CD4-positive, alpha-beta T cell treated with Interleukin-21 for 1 hour (primary cell): ENCODE measurements around the gene EPAS1.

Experiments used
- DNase-seq: peaks from one replicate; pipeline ENCODE4 v3.0.0-alpha.2; 2020

Gene EPAS1

DNA sequence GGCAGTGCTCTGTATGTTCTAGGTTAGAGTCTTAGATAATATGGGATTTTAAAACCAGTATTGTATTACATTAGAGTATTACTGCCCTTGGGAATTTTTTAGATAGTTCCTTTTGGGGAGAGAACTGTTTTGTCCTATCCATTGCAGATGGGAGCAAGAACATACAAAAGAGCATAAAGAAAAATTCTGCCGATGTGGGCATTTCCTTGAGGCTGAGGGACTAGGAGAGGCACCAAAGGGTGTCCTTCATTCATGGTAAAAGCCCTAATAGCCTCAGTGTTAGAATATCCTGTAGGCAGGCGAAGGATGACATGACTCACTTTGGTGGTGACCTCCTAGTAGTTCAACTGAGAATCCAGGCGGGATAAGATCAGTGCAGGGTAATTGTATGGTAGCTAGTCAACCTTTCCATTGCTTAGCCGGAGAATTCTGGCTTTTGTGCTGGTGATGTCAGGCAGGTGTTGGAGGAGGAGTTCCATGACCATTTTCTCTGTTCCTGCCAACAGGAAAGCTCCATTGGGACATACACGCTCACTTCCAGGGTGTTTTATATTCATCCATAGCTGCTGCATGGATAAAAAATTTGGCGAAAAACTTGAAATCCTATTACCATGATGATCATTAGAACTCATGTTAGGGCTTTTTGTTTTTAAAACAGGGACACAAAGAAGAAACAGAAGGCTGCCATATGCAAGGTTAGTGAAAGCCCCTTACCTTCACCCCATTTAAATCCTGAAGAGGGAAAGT, 28.1 kb downstream of the EPAS1 start:
- no peak for DNase-seq

DNA sequence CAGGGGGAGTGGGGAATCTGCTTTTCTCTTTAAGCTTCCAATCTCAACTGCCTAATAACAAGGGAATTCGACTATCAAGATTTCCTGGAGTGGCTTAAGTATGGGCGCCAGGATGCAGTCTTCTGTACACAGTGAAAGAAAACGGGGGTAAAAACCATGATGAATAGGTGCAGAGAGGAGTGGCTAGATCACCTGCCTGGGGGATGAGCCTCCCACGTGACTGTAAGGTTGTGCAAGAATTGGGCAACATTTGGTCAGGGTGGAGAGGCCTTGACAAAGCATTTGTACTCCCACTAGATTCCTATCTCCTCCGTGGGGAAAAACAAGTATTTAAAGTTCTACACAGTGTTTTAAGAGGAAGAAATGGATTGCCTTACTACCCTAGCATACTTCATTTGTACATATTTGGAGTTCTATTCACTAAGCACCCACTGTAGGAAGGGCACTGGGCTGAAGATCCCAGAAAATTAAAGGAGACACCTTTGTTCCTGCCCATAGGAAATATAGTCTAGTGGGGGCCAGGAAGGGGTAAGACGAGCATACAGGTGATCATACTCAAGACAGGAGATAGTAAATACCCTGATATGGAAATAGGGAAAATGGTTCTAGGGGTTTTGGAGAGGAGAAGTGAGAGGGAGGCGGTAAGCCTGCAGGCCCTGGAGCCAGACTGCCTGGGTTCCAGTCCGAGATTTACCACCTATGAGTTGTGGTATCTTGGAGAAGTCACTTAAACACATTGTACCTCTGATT, 29.2 kb downstream of the EPAS1 start:
- DNase-seq: no peak

DNA sequence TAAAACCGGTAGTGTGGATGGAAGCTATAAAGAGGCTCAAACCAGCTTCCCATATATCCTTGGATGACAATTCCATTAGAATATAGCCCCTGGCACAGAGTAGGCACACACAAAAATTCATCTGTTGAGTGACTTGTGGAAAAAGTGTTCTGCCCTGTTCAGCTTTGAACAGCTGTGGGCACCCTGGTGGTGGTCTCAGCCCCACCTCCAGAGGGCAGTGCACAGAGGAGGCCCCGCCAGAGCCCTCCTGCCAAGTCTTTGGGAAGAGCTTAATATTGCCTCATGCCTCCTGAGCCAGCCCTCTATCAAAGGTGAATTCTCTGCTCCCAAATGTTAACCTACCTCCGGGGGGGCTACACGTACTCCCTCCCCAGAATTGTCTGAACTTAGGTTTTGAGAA, 30.4 kb downstream of the EPAS1 start:
- DNase-seq: no peak

DNA sequence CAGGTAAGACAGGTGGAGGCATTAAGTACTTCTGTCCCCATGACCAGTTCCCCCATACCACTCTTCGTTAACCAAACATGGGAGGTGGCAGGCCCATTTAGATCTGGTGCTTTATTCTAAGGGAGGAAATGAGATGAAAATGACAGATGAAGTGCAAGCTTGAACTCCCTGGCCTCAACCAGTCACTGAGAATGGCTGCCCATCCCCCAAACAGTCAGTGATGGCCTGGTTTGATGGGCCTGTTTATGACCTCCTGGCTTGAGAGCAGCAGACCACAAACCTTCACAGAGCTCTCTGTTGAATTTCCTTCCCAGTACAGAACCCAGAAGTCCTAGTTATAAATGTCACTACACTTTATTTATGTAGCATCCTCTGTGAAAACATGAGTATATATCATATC, 31.1 kb downstream of the EPAS1 start:
- no peak for DNase-seq

DNA sequence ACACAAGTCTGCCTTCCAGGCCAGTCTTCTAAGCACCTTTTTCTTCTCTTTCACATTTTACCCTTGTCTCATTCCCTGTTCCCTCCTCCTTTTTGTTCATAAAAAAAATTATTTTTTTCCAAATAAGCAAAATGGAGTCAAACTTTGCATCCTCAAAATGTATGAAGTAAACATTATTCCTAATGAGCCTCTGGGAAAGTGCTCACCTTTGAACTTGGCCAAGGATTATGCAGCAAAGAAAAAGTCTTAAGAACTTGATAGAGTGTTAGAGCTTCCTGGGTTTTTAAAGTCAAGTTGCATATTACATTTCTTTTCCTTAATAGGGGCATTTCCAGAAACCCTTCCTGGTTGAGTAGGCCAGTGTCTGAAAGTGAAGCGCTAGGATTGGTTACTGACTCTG, 31.6 kb downstream of the EPAS1 start:
- DNase-seq: no peak

DNA sequence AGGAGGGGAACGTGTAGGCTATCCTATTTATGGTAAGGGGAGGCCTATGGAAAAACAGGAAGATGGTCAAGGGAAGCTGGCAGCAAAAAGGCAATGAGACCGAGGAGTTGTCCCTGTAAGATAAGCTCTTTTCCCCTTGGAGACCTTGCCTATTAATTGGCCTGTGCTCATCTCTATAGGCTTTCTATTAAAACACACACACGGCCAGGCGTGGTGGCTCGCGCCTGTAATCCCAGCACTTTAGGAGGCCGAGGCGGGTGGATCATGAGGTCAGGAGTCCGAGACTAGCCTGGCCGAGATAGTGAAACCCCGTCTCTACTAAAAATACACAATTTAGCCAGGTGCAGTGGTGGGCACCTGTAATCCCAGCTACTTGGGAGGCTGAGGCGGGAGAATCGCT, 32.1 kb downstream of the EPAS1 start:
- no peak for DNase-seq

DNA sequence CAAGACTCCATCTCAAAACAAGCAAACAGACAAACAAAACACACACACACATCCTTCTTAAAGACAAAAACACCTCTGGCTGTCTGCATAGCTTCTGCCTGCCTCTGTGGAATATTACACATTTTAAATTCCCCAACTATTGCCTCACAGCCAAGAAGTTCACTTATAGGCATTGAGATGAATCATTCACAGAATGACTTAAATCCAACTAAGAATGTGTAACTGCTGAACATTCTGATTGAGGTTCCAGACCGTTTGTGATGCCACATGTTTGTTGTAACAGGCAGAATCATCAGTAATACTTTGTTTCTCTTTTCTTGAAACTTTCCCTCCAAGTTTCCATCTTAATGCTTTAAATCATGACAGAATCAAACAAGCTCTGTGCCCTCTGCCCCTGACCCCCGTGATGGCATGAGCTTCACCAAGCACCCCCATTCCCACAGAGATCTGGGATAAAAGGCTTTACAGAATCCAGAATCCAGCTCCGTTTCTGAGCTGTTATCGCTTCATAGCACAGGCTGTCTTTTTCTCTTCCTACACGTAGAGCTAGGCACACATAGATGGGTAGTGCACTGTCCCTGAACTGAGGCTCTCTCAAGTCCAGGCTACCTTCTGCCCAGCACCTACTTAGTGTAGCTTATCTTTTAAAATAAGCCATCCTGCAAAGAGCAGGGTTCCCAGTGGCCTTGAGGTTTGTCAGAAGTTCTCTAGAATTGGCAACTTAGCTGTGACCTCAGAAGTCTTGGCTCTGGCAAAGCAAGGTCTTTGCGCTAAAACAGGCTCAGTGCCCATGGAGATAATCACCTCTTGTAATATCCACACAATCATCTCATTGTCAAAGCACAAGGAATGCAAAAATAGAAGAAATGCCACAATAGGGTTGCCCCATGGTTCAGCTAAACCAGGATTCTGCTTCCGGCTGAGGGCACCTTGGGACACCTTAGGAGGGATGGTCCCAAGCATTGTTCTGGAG, 32.9 kb downstream of the EPAS1 start:
- DNase-seq: no peak

DNA sequence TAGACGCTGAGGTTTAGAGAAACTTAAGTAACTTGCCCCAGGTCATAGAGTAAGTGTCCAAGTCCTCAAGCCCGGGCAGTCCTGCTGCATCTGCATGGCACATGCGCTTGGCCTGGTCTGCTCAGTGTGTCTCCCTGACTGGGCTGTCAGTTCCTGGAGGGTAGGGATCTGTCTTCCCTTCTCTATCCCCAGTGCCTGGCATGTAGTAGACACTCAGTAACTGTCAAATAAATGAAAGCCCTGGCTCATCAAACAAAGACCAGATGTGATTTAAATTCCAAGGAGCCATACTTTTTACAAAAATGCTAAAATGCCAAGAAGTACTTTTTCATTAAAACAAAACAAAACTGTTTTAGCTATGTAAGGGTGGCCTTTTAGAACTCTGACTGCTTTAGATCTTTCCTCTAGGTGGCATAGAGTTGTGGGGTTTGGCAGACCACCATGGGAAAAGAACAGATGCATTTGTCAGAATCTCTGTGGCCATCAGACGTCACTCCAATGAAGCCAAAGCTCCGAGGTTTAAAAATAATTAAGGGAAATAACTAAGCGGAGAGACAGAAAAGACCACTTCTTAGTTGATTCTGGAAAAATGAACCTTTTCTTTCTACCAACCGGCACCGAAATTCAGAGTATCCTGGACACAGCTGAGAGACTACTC, 34.0 kb downstream of the EPAS1 start:
- DNase-seq: no peak

DNA sequence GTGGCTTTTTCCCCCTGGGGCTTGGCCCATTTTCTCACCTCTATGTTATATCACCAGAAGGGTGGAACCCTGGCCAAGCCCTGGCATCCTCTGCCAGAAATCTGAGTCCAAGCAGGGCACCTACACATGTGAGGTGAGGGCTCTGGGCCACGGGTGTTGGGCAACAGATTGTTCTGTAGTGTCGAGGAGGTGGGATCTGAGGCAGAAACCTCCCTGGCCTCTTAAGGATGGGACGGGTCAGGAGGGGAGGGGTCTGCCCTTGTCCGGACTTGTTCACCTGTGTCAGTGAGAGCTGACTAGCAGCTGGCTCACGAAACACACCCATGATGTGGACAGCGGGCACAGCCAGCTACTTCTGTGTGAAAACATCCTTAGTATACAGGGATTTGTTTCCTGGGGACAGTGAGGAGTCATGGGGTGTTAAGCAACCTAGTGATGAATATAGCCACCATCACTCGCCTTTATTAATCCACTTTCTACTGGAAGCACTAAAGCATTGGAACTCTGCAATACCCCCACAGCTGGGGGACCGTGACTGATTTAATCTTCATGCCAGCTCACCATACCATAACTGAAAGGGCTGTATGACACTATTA, 35.6 kb downstream of the EPAS1 start:
- no peak for DNase-seq

DNA sequence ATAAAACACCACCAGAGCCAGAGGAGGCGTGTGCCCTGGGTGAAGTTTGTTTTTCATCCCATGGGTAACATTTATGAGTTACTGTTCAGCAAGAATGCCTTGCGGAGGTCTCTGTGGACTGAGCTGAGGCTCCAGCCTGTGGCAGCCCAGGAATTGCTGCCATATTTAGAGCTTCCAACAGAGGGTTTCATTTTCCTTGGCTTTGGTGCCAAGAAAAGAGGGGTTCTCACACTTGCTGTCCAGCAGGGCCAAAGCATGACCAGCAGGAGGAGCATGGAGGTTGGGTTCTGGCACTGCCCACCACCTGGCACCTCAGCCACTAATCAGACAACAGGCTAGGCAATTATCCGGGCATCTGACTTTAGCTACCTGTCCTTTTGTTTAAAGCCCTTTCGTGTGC, 36.7 kb downstream of the EPAS1 start:
- no peak for DNase-seq

DNA sequence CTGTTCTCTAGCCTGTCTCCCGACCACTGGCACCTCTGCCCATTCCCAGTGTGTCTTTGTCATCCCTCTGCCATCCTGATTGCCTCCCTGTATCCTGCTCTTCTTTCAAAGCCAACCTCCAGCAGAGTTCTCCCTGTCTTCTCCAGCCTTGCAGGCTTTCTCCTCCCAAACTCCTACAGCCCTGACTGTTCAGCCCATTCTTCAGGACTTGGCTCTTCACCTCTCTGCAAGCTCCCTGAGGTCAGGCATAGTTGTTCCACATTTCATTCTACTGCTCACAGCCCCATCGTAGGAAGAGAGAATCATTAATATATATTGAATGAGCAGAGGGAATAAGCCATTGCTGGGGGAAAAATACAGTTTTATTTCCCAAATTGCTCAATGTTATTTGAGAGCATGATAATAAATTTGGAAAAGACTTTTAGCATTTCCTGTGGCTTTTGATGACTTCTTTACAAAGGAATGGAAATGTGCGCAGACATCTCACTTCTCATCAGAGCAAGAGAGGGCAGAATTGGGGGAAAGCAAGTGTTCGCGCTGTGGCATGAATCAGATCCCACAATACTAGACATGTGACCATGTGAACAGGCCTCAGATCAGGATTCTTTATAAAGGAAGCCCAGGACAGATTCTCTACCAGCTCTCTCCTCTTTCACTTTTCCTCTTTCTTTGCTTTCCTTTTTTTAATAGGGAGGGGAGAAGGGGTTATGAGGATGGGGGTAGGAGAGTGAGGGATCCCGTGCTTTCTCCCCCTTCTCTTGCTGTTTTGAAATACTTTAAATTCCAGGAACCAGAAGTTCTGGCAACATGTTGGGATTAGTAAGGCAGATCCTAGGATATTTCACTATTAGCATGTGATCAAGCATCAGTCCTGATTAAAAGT, 37.4 kb downstream of the EPAS1 start:
- no peak for DNase-seq

DNA sequence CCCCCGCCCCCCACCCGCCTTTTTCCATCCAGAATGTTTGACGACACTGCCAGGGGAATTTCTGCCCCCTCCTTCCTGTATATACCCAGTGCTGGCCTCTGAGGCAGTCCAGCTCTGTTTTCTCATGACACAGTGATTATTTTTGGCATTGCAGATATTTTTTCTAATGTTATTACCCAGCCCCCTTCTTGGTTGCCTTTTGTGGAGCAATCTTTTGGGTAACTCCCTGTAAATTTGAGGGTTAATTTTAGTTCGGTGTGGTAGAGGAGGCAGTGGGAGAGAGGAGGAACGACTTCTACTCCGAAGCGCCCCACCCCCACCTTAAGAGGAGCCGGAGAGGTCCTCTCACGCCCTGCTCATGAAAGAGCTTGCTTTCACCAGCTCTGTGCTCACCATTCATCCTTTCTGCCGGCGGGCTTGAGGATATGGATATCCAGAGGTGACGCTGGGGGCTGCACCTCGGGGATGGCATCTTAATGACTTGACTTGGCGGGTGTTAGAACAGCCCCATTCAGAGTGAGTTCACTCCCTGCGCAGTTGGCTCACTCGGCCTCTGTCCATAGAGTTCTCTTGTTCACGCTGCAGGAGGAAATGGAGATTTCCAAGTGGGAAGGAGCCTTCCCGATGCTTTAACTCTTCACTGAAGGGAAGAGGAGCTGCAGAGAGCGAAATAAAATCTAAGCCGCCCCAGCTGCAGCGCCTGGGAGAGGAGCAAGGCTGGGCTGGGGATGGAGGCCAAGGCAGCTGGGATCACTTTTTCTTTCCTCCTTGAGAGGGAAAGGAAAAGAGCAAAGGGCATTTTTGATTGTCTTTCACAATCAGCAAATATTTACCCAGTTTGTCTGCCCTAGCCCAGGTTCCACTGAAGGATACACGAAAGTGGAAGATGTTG, 38.4 kb downstream of the EPAS1 start:
- DNase-seq: no peak

DNA sequence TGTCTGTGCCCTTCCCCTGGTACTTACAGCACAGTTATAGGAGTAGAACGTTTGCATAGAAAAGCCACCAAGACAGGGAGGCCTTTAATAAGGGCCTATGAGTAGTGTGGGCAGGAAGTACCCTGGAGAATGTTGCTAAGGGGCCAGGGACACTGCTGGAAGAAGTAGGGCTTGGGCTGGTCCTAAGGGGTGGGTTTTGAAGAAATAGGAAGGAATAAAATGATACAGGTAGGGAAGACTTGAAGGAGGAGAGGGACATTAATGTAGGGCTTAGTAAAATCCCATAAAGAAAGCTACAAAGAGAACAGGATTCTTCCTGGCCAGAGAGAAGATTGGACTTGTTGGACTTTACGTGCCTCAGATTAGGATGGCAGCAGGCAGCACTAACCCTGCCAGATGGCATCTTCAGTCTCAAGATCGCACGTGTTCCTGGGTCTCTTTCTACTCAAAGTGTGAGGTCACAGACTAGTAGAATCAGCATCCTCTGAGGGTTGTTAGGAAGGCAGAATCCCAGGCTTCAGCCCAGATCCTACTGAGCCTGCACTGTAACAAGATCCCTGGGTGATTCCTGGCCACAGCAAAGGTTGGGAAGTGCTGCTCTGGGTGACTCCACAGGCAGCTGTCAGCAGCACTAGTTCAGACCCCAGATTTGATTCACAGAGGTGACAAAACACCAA, 39.2 kb downstream of the EPAS1 start:
- no peak for DNase-seq

DNA sequence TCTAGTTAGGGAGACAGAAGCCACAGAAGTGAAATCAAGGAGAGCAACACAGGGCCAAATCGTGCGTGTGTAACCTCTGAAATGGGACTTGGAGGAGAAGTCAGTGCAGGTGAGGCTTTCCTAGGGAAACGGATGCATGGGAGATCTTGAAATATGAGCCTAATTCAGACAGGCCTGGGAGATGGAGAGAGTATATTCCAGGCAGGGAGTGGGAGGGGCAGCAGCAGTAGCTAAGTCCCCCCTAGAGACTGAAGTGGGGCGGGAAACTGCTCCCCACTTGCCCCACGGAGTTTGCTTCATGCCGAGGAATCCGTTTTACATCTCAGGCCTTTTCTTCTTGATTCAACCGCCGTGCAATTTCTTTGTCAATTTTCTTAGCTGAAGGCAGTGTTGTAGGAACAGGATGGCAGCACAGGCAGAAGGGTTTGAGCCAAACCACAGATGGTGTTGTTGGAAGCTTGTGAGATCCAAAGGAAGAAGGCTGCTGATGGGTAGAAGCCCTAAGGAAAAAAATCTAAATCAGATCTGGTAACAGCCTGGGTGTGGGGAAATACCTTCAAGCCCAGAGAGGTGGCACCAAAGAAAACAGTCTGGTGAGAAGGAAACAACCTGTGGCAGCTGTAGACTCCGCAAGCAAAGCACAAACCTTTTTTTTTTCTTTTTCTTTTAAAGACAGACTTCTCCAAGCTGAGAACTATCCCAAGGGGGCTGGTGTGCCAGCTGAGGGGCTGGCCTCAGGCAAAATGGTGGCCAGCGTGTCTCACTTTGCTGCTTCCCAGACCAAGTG, 40.2 kb downstream of the EPAS1 start:
- DNase-seq: no peak

DNA sequence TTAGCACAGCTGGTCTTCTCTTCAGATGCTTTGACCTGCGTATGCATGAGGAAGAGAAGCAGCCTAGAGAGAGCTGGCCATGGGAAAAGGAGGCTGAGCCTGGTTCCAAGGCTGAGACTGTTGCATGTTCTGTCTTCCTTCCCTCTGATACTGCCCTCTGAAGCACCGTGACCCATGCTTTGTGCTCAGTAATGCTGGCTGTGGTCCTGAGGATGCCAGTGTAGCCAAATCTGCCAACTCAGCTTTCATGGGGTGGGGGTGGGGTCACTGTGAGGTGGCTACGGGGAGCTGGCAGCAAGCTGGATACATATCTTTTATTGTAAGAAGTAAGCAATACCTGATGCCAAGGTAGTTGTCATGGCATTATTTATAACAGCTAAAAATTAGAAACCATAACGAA, 41.5 kb downstream of the EPAS1 start:
- no peak for DNase-seq

DNA sequence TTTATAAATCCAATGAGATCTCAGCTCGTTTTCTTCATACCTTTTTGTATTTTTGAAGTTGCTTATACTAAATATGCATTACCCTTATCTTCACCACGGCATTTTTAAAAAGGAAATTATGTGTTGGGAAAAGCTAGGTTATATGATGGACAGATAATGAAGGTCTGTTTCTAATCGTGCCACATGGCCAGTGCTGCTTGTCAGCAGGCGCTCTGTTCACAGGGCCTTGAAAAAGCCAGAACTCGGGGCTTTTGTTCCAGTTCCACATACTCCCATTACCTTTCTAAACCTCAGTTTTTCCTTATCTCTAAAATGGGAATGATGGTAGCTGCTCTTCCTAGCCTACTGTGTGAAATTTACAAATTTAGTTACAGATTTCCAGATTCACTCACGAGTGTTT, 42.0 kb downstream of the EPAS1 start:
- DNase-seq: no peak

DNA sequence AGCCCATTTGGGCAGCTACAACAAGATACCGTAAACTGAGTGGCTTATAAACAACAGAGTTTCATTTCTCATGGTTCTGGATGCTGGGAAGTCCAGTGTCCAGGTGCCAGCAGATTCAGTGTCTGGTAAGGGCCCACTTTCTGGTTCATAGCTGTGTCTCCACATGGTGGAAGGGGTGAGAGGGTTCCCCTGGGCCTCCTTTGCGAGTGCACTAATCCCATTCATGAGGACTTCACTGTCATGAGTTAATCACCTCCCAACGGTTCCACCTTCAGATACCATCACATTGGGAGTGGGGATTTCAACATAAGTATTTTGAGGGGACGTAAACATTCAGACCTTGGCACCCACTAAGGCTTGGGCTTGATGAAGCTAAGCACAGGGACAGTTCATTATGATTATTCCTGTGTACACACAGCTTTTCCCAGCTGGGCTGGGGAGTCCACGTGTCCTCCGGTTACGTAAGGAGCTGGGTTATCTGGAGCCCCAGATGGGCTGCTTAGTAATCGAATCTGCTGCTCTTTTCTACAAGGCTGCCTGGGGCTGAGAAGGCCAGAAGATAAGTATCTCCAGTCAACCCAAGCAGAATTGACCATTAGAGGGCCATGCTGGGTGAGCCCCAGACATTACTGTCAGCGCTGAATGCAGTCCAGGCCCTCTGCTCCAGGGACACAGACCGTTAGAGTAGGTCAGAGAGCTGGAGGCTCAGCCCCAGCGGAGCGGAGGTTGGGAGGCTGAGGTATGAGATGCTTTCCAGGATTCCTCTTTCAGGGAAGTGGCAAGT, 42.7 kb downstream of the EPAS1 start:
- no peak for DNase-seq
